Measurements from ENCODE around the gene POLR3GL. TPM values are rescaled to one million over a fixed set of nuclear protein-coding genes. Genes with fewer than 3 reads are reported as not detected.

The POLR3GL gene
- total and polyA plus RNA-seq, 4 donors, result 9.4 to 34.3 (median 27.3) TPM

- Histone ChIP-seq H3K4me1 (ENCODE audit: control insufficient read depth in 5 of 5, insufficient read depth in 5 of 5, low read length in 5 of 5) (peaks cover 11 to 57% (median 18%) of the 10 kb centered on the region in 5 donors), H3K27ac (ENCODE audit: low read depth in 1 of 2, low read length in 1 of 2) (peak overlapping the region; percentile 64 to 92), H3K27me3 (ENCODE audit: control insufficient read depth in 3 of 3, insufficient read depth in 3 of 3, low read length in 2 of 3) (peaks cover 0 to 10% (median 4%) of the 10 kb centered on the region in 3 donors), H3K4me3 (peak overlapping the region; percentile 60), H3K36me3 (ENCODE audit: control insufficient read depth in 4 of 4, insufficient read depth in 4 of 4, low read length in 4 of 4) (peaks cover 0 to 3% (median under 1%) of the 10 kb centered on the region in 4 donors), H3K9me3 (ENCODE audit: control insufficient read depth in 4 of 4, insufficient read depth in 3 of 4, low read length in 3 of 4) (peaks cover 0 to under 1% (median 0%) of the 10 kb centered on the region in 4 donors), H3K9ac (ENCODE audit: insufficient read depth in 1 of 2, low read length in 2 of 2) (no peak overlapping the region)
- no peak for TF ChIP-seq CTCF (IDR thresholded peaks at IDR 0.05; ENCODE audit: control extremely low read depth, extremely low read depth)
- 6 to 9% methylated on average over 24 to 34 of the region's 36 CpGs for WGBS, 2 donors
- no peak for ATAC-seq (ENCODE audit: insufficient read depth, low FRiP score)
- DNase-seq, result peak; percentile 24 to 46 (median 40)
These were observed 2.1 kb upstream of the POLR3GL start for GRCh38 chr1:145962157-145963102.

GRCh38 chr1:145963265-145964019 lies 1.0 kb upstream of the POLR3GL start:
- H3K36me3 ChIP-seq (ENCODE audit: control insufficient read depth in 4 of 4, insufficient read depth in 4 of 4, low read length in 4 of 4), result peaks cover 0 to 5% (median 2%) of the 10 kb centered on the region in 4 donors
- TF ChIP-seq CTCF (IDR thresholded peaks at IDR 0.05; ENCODE audit: control extremely low read depth, extremely low read depth), result no peak
- H3K9ac ChIP-seq (ENCODE audit: insufficient read depth in 1 of 2, low read length in 2 of 2), result peak overlapping the region in 1 of 2 donors; percentile 97
- no peak overlapping the region for H3K4me3 ChIP-seq
- peak overlapping the region; percentile 92 to 95 for H3K27ac ChIP-seq (ENCODE audit: low read depth in 1 of 2, low read length in 1 of 2)
- H3K9me3 ChIP-seq (ENCODE audit: control insufficient read depth in 4 of 4, insufficient read depth in 3 of 4, low read length in 3 of 4), result peaks cover 0 to 3% (median 0%) of the 10 kb centered on the region in 4 donors
- 49 to 68% methylated on average over 5 of the region's 5 CpGs for WGBS, 2 donors
- DNase-seq (peak in 1 of 3 donors; percentile 34), ATAC-seq (ENCODE audit: insufficient read depth, low FRiP score) (no peak)
- H3K4me1 ChIP-seq (ENCODE audit: control insufficient read depth in 5 of 5, insufficient read depth in 5 of 5, low read length in 5 of 5), result peaks cover 11 to 52% (median 18%) of the 10 kb centered on the region in 5 donors
- H3K27me3 ChIP-seq (ENCODE audit: control insufficient read depth in 3 of 3, insufficient read depth in 3 of 3, low read length in 2 of 3), result peaks cover 0 to 10% (median 4%) of the 10 kb centered on the region in 3 donors

- H3K36me3 ChIP-seq (ENCODE audit: control insufficient read depth in 4 of 4, insufficient read depth in 4 of 4, low read length in 4 of 4), result peaks cover 0 to 5% (median 2%) of the 10 kb centered on the region in 4 donors
- no peak for TF ChIP-seq CTCF (IDR thresholded peaks at IDR 0.05; ENCODE audit: control extremely low read depth, extremely low read depth)
- H3K27me3 ChIP-seq (ENCODE audit: control insufficient read depth in 3 of 3, insufficient read depth in 3 of 3, low read length in 2 of 3), result peaks cover 0 to 10% (median 4%) of the 10 kb centered on the region in 3 donors
- peak overlapping the region; percentile 92 to 95 for H3K27ac ChIP-seq (ENCODE audit: low read depth in 1 of 2, low read length in 1 of 2)
- H3K4me1 ChIP-seq (ENCODE audit: control insufficient read depth in 5 of 5, insufficient read depth in 5 of 5, low read length in 5 of 5), result peaks cover 11 to 41% (median 14%) of the 10 kb centered on the region in 5 donors
- ATAC-seq (ENCODE audit: insufficient read depth, low FRiP score) (no peak), DNase-seq (no peak)
- peak overlapping the region; percentile 33 to 97 for H3K9ac ChIP-seq (ENCODE audit: insufficient read depth in 1 of 2, low read length in 2 of 2)
- peaks cover 0 to 3% (median 0%) of the 10 kb centered on the region in 4 donors for H3K9me3 ChIP-seq (ENCODE audit: control insufficient read depth in 4 of 4, insufficient read depth in 3 of 4, low read length in 3 of 4)
- H3K4me3 ChIP-seq, result peak overlapping the region; percentile 73
- 0 to 1% methylated on average over 5 of the region's 5 CpGs for WGBS, 2 donors
These were observed 742 bp downstream of the POLR3GL start for GRCh38 chr1:145965119-145965744.
